Cardiac fibroblast (primary cell): ENCODE measurements around the gene FBXW9.
"Not testable (repeated sequence)": the region's sequence is repeated elsewhere in the genome, so short reads cannot be mapped to it uniquely, and the experiment has no call there.

Experiments
- DNase-seq, 2 donors: peaks; one replicate each; pipeline versions ENCODE4 v3.0.0 to v3.0.0-alpha.2; 2010; ENCODE audit warnings: low read depth in 2 of 2
- H3K4me3 ChIP-seq, 2 donors: replicated peaks in 1 of 2; 1 replicate in 1 of 2; 2 replicates in 1 of 2; pipeline ENCODE4 v1.5.1; 2011; ENCODE audit warnings: low read depth in 2 of 2, low read length in 2 of 2, mild to moderate bottlenecking in 2 of 2, moderate library complexity in 1 of 2
- CTCF ChIP-seq: IDR thresholded peaks from one replicate; pipeline ENCODE4 v1.5.1; 2011; ENCODE audit warnings: low read depth, mild to moderate bottlenecking, low read length, inconsistent platforms

FBXW9 gene

GRCh38 chr19:12689581-12690216 is 6.7 kb downstream of the FBXW9 start:
- H3K4me3 ChIP-seq, result no peak overlapping the region

DNA sequence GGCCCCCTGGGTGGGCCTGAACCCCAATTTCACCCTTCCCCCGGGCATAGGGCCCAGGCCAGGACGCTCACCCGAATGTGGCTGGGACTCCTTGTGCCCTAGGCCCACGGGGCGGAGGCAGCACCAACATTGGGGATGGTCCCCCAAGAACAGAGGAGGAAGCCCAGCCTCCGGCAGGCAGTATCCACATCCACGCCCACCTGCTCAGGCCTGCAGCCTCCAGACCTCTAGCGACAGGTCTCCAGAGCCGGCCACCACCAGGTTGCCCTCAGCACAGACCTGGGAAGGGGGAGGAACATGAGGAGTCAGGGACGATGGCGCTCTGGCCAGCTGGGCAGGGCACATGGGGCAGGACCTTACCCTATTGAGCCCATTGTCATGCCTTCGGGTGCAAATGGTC is 7.4 kb downstream of the FBXW9 start:
- no peak overlapping the region for H3K4me3 ChIP-seq
- no peak for TF ChIP-seq CTCF
- DNase-seq, result no peak

More at GRCh38 chr19:12689581-12690216, 6.7 kb downstream of the FBXW9 start:
- no peak for TF ChIP-seq CTCF
- DNase-seq, result no peak

DNA sequence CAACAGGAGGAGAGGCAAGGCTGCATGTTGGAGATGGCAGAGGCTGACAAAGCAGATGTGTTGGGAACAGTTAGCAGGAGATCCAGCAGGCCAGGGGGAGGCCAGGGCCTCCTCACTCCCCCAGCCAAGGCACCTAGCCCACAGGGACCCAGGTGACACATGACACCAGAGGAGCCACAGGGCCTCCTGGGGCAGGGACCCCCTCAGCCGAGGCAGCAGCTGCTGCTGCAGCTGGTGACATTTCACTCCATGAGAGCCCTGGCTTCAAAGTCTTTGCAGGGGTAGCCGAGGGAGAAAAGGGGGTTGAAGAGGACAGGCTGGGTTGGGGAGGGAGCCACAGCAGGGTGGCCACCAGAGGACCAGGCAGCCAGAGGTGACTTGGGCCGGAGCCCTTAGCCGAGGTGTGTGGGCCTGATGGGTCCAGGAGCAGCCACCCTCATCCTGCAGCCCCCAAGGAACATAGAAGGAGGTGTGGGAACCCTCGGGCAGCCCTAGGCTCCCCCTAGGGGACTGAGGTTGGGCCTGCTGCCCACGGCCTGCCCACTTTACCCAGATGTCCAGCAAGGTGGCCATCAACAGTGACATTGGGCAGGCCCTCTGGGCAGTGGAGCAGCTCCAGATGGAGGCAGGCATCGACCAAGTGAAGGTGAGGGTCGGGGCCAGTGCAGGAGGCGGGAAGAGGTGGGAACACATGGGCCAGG is 8.8 kb downstream of the FBXW9 start, which contains the start of gene GNG14:
Gene GNG14 (plus strand): TSS at position 503 of the 701 bp plus-strand sequence. CDS start 51 bp downstream, at position 554.
- TF ChIP-seq CTCF, result no peak
- DNase-seq, result no peak
- no peak within 1 kb of the TSS for H3K4me3 ChIP-seq

DNA sequence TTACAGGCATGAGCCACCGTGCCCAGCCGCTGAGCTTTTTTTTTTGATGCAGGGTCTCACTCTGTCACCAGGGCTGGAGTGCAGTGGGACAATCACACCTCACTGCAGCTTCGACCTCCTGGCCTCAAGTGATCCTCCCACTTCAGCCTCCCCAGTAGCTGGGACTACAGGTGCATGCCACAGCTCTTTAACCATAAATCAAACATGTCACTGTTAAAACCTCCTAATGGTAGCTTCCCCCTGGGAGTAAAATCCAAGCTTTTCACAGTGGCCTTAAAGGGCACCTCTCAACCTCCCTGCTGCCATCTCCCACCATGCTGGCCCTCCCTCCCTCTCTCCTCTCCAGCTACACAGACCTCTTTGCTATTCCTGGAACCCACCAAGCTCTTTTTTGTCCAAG is 10.6 kb downstream of the FBXW9 start:
- no peak for DNase-seq
- no peak for TF ChIP-seq CTCF
- H3K4me3 ChIP-seq, result no peak overlapping the region

DNA sequence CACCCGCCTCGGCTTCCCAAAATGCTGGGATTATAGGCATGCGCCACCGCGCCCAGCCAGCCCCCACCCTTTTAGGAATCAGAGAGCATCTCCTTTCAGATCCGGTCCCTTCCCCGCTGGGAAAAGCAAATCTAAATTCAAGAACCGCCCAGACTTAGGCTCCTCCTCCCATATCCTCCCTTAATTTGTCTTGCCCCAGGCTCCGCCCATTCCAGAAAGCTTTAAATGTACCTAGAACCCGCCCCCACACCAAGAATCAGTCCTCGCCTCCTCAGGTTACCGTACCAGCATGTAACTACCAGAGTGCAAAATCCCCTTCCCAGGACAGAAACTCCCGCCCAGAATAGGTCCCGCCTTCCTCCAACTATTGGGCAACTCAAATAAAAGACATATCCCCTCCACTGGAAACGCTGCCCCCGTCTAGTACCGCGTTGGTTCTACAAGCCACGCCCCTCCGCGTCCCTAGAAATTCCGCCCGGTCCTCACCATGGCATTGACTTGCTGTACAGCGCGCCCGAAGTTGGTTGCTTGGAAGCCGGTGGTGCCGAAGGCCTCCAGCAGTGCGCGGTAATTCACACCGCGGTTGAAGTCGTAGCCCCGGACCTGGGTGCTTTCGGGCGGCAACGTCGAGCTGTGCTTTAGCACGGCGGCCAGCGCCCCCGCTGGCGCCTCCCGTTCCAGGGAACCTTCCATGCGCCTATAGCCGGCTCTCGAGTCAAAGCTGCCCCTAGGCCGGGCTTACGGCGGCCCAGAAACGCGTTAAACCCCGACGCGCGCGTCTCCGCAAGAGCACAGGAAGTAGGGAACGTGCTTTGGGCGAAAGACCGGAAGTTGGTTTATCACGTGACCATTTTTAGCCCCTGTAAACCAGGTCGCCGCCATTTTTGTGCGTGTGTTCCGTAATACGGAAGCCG is 15.1 kb downstream of the FBXW9 start, which contains the start of gene DHPS:
Gene DHPS (minus strand): TSS at position 807 of the 914 bp plus-strand sequence. CDS start 114 bp downstream, at position 693.
- peak within 1 kb of the TSS; percentile 98 to 99 for H3K4me3 ChIP-seq
- no peak for TF ChIP-seq CTCF
- peak; percentile 99 for DNase-seq

DNA sequence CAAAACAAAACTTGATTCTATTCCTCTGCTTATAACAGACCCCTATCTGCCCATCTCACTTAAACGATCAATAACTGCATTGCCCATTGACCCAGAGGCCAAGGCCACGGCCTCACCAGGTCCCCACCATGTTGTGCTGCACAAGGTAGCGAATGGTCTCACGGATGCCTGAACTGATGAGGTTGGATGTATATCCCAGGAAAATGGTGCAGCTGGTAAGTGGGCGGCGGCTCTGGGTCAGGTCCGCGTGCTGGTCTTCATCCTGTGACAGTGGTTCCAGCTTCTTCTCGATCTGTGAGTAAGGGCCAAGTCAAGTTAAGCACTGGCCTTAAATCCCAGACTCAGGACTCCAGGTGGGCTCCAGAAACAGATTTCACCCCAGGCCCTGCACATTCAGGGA is 16.4 kb downstream of the FBXW9 start:
- H3K4me3 ChIP-seq, result no peak overlapping the region
- no peak for TF ChIP-seq CTCF
- no peak for DNase-seq

- not testable (repeated sequence) for DNase-seq, H3K4me3 ChIP-seq
These were observed 18.4 kb downstream of the FBXW9 start for GRCh38 chr19:12678039-12678438.
